GM10847 (cell line): ENCODE data around the gene NAT14.

Experiments used
- POLR2A ChIP-seq: IDR thresholded peaks from 2 replicates; pipeline ENCODE4 v1.6.1; 2011; ENCODE audit not compliant: insufficient read length; ENCODE audit errors: extremely low read depth

Gene NAT14

GRCh38 chr19:55484593-55485438 lies at the start of gene NAT14:
NAT14 (plus strand) TSS chr19:55485188; CDS start chr19:55485709, 521 bp downstream.
- peak; percentile 31 for TF ChIP-seq POLR2A

- no peak for TF ChIP-seq POLR2A
Measured at GRCh38 chr19:55436847-55437246, 48.1 kb upstream of the NAT14 start.

DNA sequence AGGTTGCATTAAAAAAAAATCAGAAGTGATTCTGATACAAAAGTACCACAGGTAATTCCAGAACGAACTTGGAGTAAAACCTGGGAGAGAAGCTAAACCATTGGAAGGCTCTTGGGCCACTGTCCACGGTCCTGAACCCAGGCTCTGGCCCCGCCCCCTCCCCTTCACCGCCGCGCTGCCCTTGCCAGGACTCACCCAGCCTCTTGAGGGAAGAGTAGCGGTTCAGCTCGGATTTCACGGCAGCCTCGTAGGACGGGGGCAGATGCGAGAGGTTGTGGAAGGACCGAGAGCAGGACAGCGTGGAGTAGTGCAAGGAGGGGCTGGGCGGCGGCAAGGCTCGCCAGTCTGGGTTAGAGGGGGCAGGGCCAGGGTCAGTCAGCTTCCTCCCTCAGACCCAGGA lies 47.6 kb upstream of the NAT14 start:
- no peak for TF ChIP-seq POLR2A

DNA sequence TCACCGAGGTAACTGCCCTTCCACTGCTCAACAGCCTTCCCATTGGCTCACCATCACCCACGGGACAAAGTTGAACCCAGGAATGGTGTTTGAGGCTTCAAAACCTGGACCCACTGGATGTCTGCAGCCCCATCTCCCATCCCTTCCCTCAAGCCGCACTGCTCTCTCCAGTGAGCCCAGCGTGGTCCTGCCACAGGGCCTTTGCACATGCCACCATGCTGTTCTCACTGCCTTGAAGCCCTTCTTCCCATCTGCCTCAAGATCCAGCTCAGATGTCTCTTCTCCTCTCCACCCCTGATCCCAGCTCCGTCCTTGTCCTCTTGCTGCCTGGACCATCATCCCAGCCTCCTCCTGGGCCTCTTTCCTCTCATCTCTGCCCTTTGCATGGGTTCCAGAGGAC lies 45.9 kb upstream of the NAT14 start:
- TF ChIP-seq POLR2A = no peak

GRCh38 chr19:55440411-55441105 lies 44.4 kb upstream of the NAT14 start:
- no peak for TF ChIP-seq POLR2A

- no peak for TF ChIP-seq POLR2A
Measured at GRCh38 chr19:55441319-55441691, 43.7 kb upstream of the NAT14 start.

DNA sequence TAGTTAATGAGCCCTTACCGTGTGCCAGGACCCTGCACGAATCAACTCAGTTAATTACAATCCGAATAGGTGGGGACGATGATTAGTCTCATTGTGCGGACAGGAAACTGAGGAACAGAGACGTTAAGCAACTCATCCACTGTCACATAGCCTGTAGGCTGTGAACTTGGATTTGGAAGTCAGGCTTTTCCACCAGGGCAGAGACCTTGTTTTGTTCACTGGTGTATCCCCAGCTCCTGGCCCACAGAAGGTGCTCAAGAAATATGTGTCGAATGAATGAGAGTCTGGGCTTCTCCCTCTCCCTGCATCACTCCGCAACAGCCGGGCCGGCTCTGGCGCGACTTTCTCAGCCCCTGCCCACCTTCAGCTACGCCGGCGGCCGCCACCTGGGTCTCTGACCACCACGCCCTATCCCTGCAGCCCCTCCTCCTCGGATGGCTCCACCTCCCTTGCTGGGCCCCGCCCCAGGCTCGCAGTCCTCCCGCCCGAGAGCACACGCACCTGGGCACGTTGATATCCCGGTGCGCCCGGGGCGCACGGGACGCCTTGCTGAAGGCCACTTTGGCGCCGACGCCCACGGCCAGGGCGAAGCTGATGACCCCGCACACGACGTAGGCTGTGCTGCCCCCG lies 43.2 kb upstream of the NAT14 start:
- no peak for TF ChIP-seq POLR2A

DNA sequence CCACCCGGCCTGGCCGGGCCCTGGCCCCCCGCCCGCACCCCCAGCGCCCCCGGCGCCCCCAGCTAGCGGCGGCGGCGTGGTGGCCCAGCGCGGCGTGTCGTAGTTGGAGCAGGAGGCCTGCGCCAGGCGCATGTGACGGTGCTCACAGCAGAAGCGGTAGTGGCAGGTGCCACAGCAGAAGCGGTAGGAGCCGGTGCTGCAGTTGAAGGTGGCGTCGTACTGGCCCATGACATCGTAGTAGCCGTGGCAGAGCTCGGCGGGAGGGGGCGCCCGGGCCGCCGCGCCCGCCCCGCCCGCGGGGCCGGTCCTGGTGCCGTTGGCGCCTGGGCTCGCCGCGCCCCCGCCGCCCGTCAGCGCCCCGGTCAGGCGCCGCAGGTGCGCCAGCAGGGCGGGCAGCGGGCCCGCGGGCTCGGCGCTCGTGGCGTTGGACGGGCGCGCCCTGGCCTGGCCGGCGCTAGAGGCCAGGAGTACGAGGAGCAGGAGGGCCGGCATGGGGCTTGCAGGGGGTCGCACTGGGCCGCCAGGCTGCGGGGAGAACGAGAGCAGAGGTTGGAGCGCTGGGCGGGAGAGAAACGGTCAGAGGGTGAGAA lies 42.5 kb upstream of the NAT14 start:
- TF ChIP-seq POLR2A = no peak

GRCh38 chr19:55443045-55443823 lies 41.8 kb upstream of the NAT14 start, which contains the start of gene SHISA7:
SHISA7 (minus strand) TSS chr19:55443300; CDS start chr19:55442863, 437 bp downstream.
- TF ChIP-seq POLR2A = no peak

DNA sequence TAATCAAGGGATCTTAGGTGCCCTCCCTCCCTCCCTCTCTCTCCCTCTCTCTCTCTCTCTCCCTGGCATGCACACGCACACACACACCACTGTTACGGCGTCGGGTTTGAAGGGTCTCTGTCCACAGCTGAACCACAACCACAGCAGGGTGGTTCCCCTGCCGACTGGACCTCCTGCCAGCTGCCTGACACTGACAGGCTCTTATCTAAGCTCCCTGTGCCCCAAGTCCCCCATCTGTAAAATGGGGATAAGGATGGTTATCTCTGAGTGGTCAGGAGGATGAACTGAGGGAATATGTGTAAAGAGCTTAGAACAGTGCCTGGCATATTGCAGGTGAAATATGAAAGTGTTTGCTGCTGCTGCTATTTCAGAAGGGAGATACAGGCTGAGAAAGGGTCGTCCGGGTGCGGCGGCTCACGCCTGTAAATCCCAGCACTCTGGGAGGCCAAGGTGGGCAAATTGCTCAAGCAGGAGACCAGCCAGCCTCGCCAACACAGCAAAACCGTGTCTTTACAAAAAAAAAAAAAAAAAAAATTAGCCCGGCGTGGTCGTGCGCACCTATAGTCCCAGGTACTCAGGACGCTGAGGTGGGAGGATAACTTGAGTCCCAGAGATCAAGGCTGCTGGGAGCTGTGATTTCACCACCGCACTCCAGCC lies 41.0 kb upstream of the NAT14 start:
- TF ChIP-seq POLR2A = no peak

- no peak for TF ChIP-seq POLR2A
Measured at GRCh38 chr19:55444646-55445045, 40.3 kb upstream of the NAT14 start.

DNA sequence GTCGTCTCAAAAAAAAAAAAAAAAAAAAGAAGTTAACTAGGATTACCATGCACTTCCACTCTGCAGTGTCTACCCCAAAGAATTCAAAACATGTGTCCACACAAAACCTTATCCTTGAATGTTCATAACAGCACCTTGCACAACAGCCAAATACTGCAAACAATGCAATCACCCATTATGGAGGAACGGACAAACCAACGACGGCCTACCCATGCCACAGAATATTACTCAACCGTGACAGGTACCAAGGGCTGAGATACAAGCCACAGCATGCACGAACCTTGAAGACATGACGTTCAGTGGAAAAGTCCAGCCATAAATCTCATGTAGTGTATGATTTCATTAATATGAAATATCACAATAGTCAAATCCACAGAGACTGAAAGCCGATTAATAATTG lies 38.9 kb upstream of the NAT14 start:
- TF ChIP-seq POLR2A = no peak

DNA sequence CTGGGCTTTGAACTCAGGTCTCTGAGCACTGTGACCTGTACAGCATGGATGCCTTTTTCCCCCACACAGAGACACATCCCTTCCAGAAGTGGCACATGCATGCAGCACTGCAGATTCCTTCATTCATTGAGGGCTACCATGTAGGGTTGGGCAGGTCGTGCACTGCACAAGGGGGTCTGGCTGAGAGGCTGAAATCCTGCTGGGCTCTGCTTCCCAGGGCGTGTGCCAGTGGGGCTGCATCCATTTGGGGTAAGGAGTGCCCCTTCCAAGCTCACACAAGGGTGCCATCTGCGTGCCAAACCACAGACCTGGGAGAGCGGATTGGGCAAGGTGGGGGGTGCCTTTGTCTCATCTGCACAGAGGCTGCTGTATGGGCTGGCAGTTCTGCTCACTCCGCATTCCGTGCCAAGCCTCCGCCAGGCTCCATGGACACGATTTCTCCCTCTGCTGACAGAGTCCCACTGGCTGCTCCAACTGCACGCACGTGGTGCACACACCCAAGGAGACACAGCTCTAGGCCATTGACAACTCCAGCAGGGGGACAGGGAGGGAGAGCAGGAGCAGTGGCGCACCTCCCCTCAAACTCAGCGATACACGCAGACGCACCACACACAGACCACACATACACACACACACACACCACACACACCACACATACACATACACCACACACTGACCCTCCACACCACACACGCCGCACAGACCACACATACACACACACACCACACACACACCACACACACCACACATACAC lies 37.4 kb upstream of the NAT14 start:
- TF ChIP-seq POLR2A = no peak

- TF ChIP-seq POLR2A = no peak
Measured at GRCh38 chr19:55449469-55449868, 35.5 kb upstream of the NAT14 start.
